Caco-2 (cell line): ENCODE measurements around the gene NEK9. TPM values are rescaled to one million over a fixed set of nuclear protein-coding genes. Genes with fewer than 3 reads are reported as not detected.

Experiments used
- BruUV-seq: library from RNA; stranded (reverse); fragments of 400-500 nt; replicated peaks from 2 replicates; lab custom pipeline; 2021; lab: Mats Ljungman, UMichigan
- CTCF ChIA-PET: fragments of 300-600 bp; sonication (Branson Sonifier 250); formaldehyde crosslinking; loops from one replicate; lab custom pipeline; 2022; ENCODE audit warnings: antibody characterized with exemption; lab: Charles Lee
- POLR2A ChIA-PET: fragments of 300-600 bp; sonication (Branson Sonifier 250); formaldehyde crosslinking; loops from one replicate; lab custom pipeline; 2022; ENCODE audit warnings: antibody characterized with exemption; lab: Charles Lee
- DNase-seq, 2 experiments: peaks; one replicate each; pipeline versions ENCODE4 v3.0.0 to v3.0.0-alpha.2; 2020 to 2022
- H3K27me3 ChIP-seq: replicated peaks from 2 replicates; pipeline ENCODE4 v1.6.0; 2011; ENCODE audit warnings: low read length; ENCODE audit not compliant: control insufficient read depth, insufficient read depth
- H3K36me3 ChIP-seq: 2 replicates; pipeline ENCODE4 v1.5.1; 2011; ENCODE audit warnings: low read length; ENCODE audit not compliant: control insufficient read depth, insufficient read depth
- H3K4me1 ChIP-seq: fragments of 250-450 bp; sonication (Bioruptor Pico); 2 replicates; pipeline ENCODE4 v1.5.1; 2020; ENCODE audit warnings: mild to moderate bottlenecking
- H3K4me3 ChIP-seq: 2 replicates; pipeline ENCODE4 v1.5.1; 2011; ENCODE audit warnings: low read depth, mild to moderate bottlenecking, control low read depth, low read length
- H3K9me3 ChIP-seq: fragments of 250-450 bp; sonication (Bioruptor Pico); 2 replicates; pipeline ENCODE4 v1.5.1; 2020; ENCODE audit warnings: mild to moderate bottlenecking, moderate library complexity
- H3K27ac Mint-ChIP-seq: one replicate; pipeline ENCODE4 v1.8.0; 2022; ENCODE audit warnings: mixed read lengths; ENCODE audit not compliant: unreplicated experiment
- H3K27me3 Mint-ChIP-seq: one replicate; pipeline ENCODE4 v1.8.0; 2022; ENCODE audit warnings: mixed read lengths; ENCODE audit not compliant: insufficient read depth, unreplicated experiment
- H3K36me3 Mint-ChIP-seq: one replicate; pipeline ENCODE4 v1.8.0; 2022; ENCODE audit warnings: mild to moderate bottlenecking, mixed read lengths; ENCODE audit not compliant: insufficient read depth, unreplicated experiment
- H3K4me1 Mint-ChIP-seq: one replicate; pipeline ENCODE4 v1.8.0; 2022; ENCODE audit warnings: low read depth, mixed read lengths; ENCODE audit not compliant: unreplicated experiment
- H3K4me3 Mint-ChIP-seq: one replicate; pipeline ENCODE4 v1.8.0; 2022; ENCODE audit warnings: mild to moderate bottlenecking, moderate library complexity, mixed read lengths; ENCODE audit not compliant: unreplicated experiment
- H3K9me3 Mint-ChIP-seq: one replicate; pipeline ENCODE4 v1.8.0; 2022; ENCODE audit warnings: mixed read lengths; ENCODE audit not compliant: unreplicated experiment
- CTCF ChIP-seq, 2 experiments: fragments of 200-600 bp in 1 of 2; IDR thresholded peaks; 1 replicate in 1 of 2; 2 replicates in 1 of 2; pipeline versions ENCODE4 v1.5.1 to v1.8.0; 2011 to 2022; ENCODE audit warnings: antibody characterized with exemption in 1 of 2, control low read depth in 1 of 2, inconsistent platforms in 1 of 2, low read depth in 1 of 2, low read length in 1 of 2, mild to moderate bottlenecking in 1 of 2, moderate library complexity in 1 of 2; ENCODE audit not compliant: insufficient read depth in 1 of 2, severe bottlenecking in 1 of 2, unreplicated experiment in 1 of 2
- intact Hi-C: fragments of 100-400 bp; cut with micrococcal nuclease; formaldehyde crosslinking; loops from one replicate; pipeline ENCODE4 v1.10.0; 2022; ENCODE audit not compliant: unreplicated experiment
- total RNA-seq: library from RNA; stranded (reverse); gene quantifications from 2 replicates; pipeline ENCODE4 v1.2.3, GENCODE V29; 2022

Gene NEK9
- total RNA-seq, 1 experiment from 2014 or later = 69.2 TPM

GRCh38 chr14:75138492-75138891 is 11.6 kb upstream of the NEK9 start:
- Mint-ChIP-seq H3K4me3 (no peak overlapping the region), H3K4me1 (peaks cover 7% of the 10 kb centered on the region), H3K9me3 (no peaks in the 10 kb centered on the region), H3K27me3 (no peaks in the 10 kb centered on the region), H3K27ac (no peak overlapping the region), H3K36me3 (peaks cover 26% of the 10 kb centered on the region)
- POLR2A ChIA-PET = interaction anchor here (1.0 kb wide), 1 partner anchor 645 kb away, joined by 3 read pairs; the partner anchor contains the start of genes ISCA2 and NPC2
- Histone ChIP-seq H3K36me3 (peaks cover 2% of the 10 kb centered on the region; the same call in 1 of the 2 replicates), H3K4me3 (no peak overlapping the region), H3K4me1 (no peaks in the 10 kb centered on the region), H3K27me3 (no peaks in the 10 kb centered on the region), H3K9me3 (no peaks in the 10 kb centered on the region)
- CTCF ChIA-PET = interaction anchor here (0.9 kb wide), 1 partner anchor 422 kb away, joined by 4 read pairs; no protein-coding TSS in a partner anchor
- DNase-seq = no peak
- intact Hi-C loops = no loop called here
- no peak for TF ChIP-seq CTCF (IDR thresholded peaks at IDR 0.05; ENCODE audit: insufficient read depth in 1 of 2, low read depth in 1 of 2, low read length in 1 of 2, severe bottlenecking in 1 of 2, unreplicated experiment in 1 of 2)
- no TSS peak for BruUV-seq

- CTCF ChIA-PET = no interaction called here
- H3K4me1 ChIP-seq = no peaks in the 10 kb centered on the region
- BruUV-seq = no TSS peak
- no peak overlapping the region for H3K4me3 ChIP-seq
- Mint-ChIP-seq H3K4me1 (peaks cover 7% of the 10 kb centered on the region), H3K36me3 (peaks cover 41% of the 10 kb centered on the region), H3K27ac (no peak overlapping the region), H3K27me3 (no peaks in the 10 kb centered on the region), H3K4me3 (no peak overlapping the region), H3K9me3 (no peaks in the 10 kb centered on the region)
- H3K9me3 ChIP-seq = no peaks in the 10 kb centered on the region
- H3K27me3 ChIP-seq = no peaks in the 10 kb centered on the region
- intact Hi-C loops = no loop called here
- POLR2A ChIA-PET = no interaction called here
- H3K36me3 ChIP-seq = peaks cover 2% of the 10 kb centered on the region; the same call in 1 of the 2 replicates
- no peak for TF ChIP-seq CTCF (IDR thresholded peaks at IDR 0.05; ENCODE audit: insufficient read depth in 1 of 2, low read depth in 1 of 2, low read length in 1 of 2, severe bottlenecking in 1 of 2, unreplicated experiment in 1 of 2)
- DNase-seq = no peak
These were observed 7.8 kb upstream of the NEK9 start for GRCh38 chr14:75134644-75135043.

- no peak overlapping the region for H3K27ac Mint-ChIP-seq
- no peak for DNase-seq
- Histone ChIP-seq H3K36me3 (peaks cover 2% of the 10 kb centered on the region; the same call in 1 of the 2 replicates), H3K9me3 (no peaks in the 10 kb centered on the region), H3K4me1 (no peaks in the 10 kb centered on the region), H3K27me3 (no peaks in the 10 kb centered on the region), H3K4me3 (no peak overlapping the region)
- BruUV-seq = no TSS peak
- peaks cover 36% of the 10 kb centered on the region for H3K36me3 Mint-ChIP-seq
- intact Hi-C loops = loop anchor here (2.0 kb wide), 2 partner anchors 71 to 355 kb away; no protein-coding TSS in a partner anchor
- TF ChIP-seq CTCF (IDR thresholded peaks at IDR 0.05; ENCODE audit: insufficient read depth in 1 of 2, low read depth in 1 of 2, low read length in 1 of 2, severe bottlenecking in 1 of 2, unreplicated experiment in 1 of 2) = no peak
- no peak overlapping the region for H3K4me3 Mint-ChIP-seq
- POLR2A ChIA-PET = no interaction called here
- H3K27me3 Mint-ChIP-seq = no peaks in the 10 kb centered on the region
- CTCF ChIA-PET = interaction anchor here (0.6 kb wide), 1 partner anchor 17 kb away, joined by 3 read pairs; no protein-coding TSS in a partner anchor
- H3K9me3 Mint-ChIP-seq = no peaks in the 10 kb centered on the region
- H3K4me1 Mint-ChIP-seq = no peaks in the 10 kb centered on the region
These were observed 6.7 kb upstream of the NEK9 start for GRCh38 chr14:75133597-75133996.
